OCI-LY3 (cell line): ENCODE results near the gene PIP5K1C.

Experiments used
- EZH2phosphoT487 ChIP-seq: fragments of 200-600 bp; shearing (Covaris generic); IDR thresholded peaks from 2 replicates; pipeline ENCODE4 v1.6.1; 2018; ENCODE audit warnings: antibody characterized with exemption, mixed run types, low read depth
- TF ChIP-seq, protein P1 (sequence below): fragments of 200-600, 300-600 bp; sonication (generic); IDR thresholded peaks from 2 replicates; pipeline ENCODE4 v1.5.1; 2014; ENCODE audit warnings: antibody characterized with exemption, low read length, low read depth

DNA sequence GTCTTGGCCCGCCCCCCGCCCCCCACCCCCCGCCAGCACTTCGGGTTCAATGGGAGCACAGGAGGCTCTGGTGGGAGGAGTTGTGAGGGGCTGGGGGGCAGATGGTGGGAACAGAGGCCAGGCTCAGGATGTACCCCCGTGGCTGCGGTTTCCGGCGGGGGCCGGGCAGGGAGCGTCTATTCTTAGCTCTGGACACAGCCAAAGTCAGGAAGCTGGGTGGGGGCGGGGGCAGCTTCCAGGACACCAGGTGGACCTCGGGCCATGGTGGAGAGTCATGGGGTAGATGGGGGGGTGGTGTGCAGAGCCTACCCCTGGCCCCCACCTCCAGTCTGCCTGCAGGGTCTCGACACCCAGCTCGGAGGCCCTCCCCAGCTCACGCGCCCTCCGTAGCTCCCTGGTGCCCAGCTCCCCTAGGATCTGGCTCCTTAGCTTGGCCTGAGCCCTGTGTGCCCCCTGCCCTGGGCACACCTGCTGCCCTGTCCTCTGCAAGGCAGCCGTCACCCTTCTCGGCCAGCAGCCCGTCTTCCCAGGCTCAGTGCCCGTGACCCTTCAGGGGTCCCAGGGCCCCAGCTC is 91.4 kb downstream of the PIP5K1C start:
- TF ChIP-seq, protein P1, sequence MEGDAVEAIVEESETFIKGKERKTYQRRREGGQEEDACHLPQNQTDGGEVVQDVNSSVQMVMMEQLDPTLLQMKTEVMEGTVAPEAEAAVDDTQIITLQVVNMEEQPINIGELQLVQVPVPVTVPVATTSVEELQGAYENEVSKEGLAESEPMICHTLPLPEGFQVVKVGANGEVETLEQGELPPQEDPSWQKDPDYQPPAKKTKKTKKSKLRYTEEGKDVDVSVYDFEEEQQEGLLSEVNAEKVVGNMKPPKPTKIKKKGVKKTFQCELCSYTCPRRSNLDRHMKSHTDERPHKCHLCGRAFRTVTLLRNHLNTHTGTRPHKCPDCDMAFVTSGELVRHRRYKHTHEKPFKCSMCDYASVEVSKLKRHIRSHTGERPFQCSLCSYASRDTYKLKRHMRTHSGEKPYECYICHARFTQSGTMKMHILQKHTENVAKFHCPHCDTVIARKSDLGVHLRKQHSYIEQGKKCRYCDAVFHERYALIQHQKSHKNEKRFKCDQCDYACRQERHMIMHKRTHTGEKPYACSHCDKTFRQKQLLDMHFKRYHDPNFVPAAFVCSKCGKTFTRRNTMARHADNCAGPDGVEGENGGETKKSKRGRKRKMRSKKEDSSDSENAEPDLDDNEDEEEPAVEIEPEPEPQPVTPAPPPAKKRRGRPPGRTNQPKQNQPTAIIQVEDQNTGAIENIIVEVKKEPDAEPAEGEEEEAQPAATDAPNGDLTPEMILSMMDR = no peak
- TF ChIP-seq EZH2phosphoT487 = no peak
